Measurements from ENCODE around the gene AUTS2. TPM values are rescaled to one million over a fixed set of nuclear protein-coding genes. Genes with fewer than 3 reads are reported as not detected.

Gene AUTS2
- total and polyA plus RNA-seq, 2 experiments from 2014 or later: 32.0 to 91.0 TPM

DNA sequence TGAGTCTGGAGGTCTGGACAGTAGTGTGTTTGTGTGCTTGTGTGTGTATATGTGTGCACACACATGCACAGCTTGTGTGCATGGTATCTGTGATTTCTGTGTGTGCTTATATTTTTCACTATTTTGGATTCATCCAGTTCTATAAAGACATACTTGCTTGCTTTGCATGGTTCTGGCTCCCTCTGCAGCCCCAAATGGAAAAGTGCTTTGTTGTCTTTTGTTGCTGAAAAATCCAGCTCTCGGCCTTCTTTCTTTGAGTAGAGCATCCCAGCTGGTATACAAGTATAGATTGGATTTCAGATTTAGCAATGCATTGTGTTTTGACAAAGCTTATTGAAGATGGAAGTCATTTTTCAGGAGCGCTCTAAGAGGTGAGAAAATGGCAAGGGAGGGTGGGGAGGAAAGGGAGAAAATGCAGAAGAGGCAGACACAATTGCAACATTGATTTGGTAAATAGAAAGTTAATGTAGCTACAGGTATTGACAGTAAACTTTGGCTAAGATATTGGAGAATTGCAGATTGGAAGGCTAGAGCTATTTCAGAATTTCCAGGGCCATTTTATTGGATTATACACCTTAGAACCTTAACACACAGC lies 333.9 kb downstream of the AUTS2 start (continued):
- TF ChIP-seq, protein P1, sequence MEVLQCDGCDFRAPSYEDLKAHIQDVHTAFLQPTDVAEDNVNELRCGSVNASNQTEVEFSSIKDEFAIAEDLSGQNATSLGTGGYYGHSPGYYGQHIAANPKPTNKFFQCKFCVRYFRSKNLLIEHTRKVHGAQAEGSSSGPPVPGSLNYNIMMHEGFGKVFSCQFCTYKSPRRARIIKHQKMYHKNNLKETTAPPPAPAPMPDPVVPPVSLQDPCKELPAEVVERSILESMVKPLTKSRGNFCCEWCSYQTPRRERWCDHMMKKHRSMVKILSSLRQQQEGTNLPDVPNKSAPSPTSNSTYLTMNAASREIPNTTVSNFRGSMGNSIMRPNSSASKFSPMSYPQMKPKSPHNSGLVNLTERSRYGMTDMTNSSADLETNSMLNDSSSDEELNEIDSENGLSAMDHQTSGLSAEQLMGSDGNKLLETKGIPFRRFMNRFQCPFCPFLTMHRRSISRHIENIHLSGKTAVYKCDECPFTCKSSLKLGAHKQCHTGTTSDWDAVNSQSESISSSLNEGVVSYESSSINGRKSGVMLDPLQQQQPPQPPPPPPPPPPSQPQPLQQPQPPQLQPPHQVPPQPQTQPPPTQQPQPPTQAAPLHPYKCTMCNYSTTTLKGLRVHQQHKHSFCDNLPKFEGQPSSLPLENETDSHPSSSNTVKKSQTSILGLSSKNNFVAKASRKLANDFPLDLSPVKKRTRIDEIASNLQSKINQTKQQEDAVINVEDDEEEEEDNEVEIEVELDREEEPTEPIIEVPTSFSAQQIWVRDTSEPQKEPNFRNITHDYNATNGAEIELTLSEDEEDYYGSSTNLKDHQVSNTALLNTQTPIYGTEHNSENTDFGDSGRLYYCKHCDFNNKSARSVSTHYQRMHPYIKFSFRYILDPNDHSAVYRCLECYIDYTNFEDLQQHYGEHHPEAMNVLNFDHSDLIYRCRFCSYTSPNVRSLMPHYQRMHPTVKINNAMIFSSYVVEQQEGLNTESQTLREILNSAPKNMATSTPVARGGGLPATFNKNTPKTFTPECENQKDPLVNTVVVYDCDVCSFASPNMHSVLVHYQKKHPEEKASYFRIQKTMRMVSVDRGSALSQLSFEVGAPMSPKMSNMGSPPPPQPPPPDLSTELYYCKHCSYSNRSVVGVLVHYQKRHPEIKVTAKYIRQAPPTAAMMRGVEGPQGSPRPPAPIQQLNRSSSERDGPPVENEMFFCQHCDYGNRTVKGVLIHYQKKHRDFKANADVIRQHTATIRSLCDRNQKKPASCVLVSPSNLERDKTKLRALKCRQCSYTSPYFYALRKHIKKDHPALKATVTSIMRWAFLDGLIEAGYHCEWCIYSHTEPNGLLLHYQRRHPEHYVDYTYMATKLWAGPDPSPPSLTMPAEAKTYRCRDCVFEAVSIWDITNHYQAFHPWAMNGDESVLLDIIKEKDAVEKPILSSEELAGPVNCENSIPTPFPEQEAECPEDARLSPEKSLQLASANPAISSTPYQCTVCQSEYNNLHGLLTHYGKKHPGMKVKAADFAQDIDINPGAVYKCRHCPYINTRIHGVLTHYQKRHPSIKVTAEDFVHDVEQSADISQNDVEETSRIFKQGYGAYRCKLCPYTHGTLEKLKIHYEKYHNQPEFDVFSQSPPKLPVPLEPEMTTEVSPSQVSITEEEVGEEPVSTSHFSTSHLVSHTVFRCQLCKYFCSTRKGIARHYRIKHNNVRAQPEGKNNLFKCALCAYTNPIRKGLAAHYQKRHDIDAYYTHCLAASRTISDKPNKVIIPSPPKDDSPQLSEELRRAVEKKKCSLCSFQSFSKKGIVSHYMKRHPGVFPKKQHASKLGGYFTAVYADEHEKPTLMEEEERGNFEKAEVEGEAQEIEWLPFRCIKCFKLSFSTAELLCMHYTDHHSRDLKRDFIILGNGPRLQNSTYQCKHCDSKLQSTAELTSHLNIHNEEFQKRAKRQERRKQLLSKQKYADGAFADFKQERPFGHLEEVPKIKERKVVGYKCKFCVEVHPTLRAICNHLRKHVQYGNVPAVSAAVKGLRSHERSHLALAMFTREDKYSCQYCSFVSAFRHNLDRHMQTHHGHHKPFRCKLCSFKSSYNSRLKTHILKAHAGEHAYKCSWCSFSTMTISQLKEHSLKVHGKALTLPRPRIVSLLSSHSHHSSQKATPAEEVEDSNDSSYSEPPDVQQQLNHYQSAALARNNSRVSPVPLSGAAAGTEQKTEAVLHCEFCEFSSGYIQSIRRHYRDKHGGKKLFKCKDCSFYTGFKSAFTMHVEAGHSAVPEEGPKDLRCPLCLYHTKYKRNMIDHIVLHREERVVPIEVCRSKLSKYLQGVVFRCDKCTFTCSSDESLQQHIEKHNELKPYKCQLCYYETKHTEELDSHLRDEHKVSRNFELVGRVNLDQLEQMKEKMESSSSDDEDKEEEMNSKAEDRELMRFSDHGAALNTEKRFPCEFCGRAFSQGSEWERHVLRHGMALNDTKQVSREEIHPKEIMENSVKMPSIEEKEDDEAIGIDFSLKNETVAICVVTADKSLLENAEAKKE (CRISPR knock-in tag; IDR thresholded peaks at IDR 0.05): no peak
- no peak for TF ChIP-seq CREB1 (CRISPR knock-in tag; IDR thresholded peaks at IDR 0.05; ENCODE audit: low read depth)
- no peak for TF ChIP-seq ZNF331 (CRISPR knock-in tag; IDR thresholded peaks at IDR 0.05; ENCODE audit: low read depth)

DNA sequence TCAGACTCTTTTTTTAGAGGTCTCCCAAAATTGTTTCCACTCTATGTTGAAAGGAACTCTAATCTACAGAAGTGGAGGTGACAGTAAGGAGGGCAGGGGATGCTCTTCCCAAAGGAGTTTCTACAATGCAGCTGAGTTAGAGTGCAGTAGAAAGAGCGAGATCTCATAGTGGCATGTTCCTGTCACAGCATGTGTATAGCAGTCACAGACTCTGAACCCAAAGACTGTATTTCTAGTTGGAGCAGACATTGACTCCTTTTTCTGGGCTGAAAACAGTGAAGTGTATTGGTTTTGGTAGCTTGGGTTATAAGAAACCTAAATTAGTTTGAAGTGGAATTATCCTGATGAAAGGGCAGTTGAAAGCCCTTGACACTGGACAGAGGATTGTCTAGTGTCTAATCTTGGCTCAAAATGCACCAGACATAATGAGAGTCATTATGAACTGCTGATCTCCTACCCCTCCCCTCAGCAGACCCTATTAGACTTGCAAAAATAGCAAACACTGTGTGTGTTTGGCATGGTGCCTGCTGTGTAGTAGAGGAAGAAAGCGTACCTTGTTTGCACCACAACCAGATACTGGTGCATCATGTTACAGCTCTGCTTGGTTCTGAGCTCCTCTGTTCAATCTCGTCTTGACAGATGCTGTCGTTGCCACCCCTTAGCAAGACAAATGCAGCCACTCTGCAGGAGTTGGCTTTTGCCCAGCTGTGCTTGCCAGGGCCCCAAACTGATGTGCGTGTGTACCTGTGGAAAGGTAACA lies 336.0 kb downstream of the AUTS2 start:
- H3K27ac ChIP-seq (ENCODE audit: low read depth): no peak overlapping the region
- no peak overlapping the region for H3K4me3 ChIP-seq
- H3K4me1 ChIP-seq (ENCODE audit: insufficient read depth): no peaks in the 10 kb centered on the region
- no peaks in the 10 kb centered on the region for H4K20me1 ChIP-seq (replicated peaks; ENCODE audit: insufficient read depth)
- H3K27me3 ChIP-seq (ENCODE audit: insufficient read depth): no peaks in the 10 kb centered on the region
- H3K27me3 Mint-ChIP-seq (ENCODE audit: insufficient read depth, low read depth, poor library complexity): no peaks in the 10 kb centered on the region
- no peaks in the 10 kb centered on the region for H3K36me3 Mint-ChIP-seq (ENCODE audit: low read depth)
- no peaks in the 10 kb centered on the region; the same call in 2 of the 3 replicates for H3K4me1 Mint-ChIP-seq
- no peak overlapping the region for H2AFZ ChIP-seq
- ATAC-seq (no peak), DNase-seq (ENCODE audit: low spot score) (no peak)
- no peak overlapping the region for H3K4me2 ChIP-seq
- H3K79me2 ChIP-seq (replicated peaks; ENCODE audit: insufficient read depth): no peaks in the 10 kb centered on the region
- no peak overlapping the region for H3K4me3 Mint-ChIP-seq
- H3F3A ChIP-seq (replicated peaks; ENCODE audit: low read depth): no peaks in the 10 kb centered on the region
- 0 out of 2 replicates have a peak, but pooled peaks cover 3% of the 10 kb centered on the region for H3K9me2 ChIP-seq (ENCODE audit: insufficient read depth)
- H3K9me3 Mint-ChIP-seq: no peaks in the 10 kb centered on the region
- no peaks in the 10 kb centered on the region for H3K36me3 ChIP-seq (ENCODE audit: insufficient read depth)
- H3K27ac Mint-ChIP-seq: no peak overlapping the region
- TF ChIP-seq JUNB (IDR thresholded peaks at IDR 0.05; ENCODE audit: unreplicated experiment) (no peak), EZH2 (IDR thresholded peaks at IDR 0.05; ENCODE audit: low read depth, unreplicated experiment) (no peak), STAT1 (IDR thresholded peaks at IDR 0.05; ENCODE audit: unreplicated experiment) (no peak), EZH2phosphoT487 (IDR thresholded peaks at IDR 0.05; ENCODE audit: unreplicated experiment) (no peak), POLR2AphosphoS5 (IDR thresholded peaks at IDR 0.05; ENCODE audit: low read depth) (no peak)
- TF ChIP-seq, protein P1 (CRISPR knock-in tag; IDR thresholded peaks at IDR 0.05): no peak

Data from GM23338 (cell line).